T-helper 1 cell treated with Interleukin-12 subunit alpha and Interleukin-12 subunit beta and Interleukin-4 antibody, amounts not matched to agents 30 ng/mL and 1 ng/mL, for 36 hours (primary cell): ENCODE results near the gene OLIG1. TPM values are rescaled to one million over a fixed set of nuclear protein-coding genes. Genes with fewer than 3 reads are reported as not detected.

Experiments used
- intact Hi-C: fragments of 100-400 bp; cut with micrococcal nuclease; formaldehyde crosslinking; loops from one replicate; pipeline ENCODE4 v1.15.1; 2024
- total RNA-seq: library from RNA; stranded (reverse); gene quantifications from 2 replicates; pipeline ENCODE4 v1.2.3, GENCODE V29; 2022

Gene OLIG1
- total RNA-seq, 1 donor from 2014 or later = not detected

DNA sequence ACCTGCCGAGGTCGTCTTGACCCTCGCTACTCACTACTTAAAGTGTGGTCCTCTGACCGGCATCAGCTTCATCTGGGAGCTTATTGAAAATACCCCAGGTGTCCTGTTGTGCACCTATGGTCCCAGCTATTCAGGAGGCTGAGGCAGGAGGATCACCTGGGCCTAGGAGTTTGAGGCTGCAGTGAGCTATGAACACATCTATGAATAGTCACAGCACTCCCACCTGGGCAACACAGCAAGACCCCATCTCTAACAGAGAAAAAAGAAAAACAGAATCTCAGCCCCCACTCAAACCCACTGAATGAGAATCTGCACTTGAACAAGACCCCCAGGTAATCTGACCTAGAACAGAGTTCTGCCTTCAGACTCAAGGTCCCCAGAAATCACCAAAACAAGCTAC lies 8.7 kb upstream of the OLIG1 start:
- intact Hi-C loops = no loop called here

DNA sequence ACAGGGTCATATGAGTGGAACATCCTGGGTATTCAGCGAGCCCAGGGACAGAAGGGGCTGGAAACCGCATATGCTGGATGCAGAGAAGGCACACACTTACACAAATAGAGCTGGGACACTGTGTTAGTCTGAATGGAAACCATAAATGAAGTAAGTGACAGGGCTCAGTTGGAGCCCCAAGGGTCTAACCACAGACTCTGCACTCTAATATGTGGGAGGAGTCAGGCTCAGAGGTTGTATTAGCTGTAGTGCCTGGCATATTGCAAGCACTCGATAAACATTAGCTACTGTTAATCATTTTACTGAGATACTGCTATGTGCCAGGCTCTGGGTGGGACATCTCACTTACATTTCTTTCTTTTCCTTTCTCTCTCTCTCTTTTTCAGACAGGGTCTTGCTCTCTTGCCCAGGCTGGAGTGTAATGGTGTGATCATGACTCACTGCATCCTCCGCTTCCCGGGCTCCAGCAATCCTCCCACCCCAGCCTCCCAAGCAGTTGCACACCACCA lies 6.5 kb upstream of the OLIG1 start:
- intact Hi-C loops = no loop called here

GRCh38 chr21:33063907-33064622 lies 5.9 kb upstream of the OLIG1 start:
- intact Hi-C loops = no loop called here

- intact Hi-C loops = no loop called here
These were observed 5.1 kb upstream of the OLIG1 start for GRCh38 chr21:33064623-33065390.

DNA sequence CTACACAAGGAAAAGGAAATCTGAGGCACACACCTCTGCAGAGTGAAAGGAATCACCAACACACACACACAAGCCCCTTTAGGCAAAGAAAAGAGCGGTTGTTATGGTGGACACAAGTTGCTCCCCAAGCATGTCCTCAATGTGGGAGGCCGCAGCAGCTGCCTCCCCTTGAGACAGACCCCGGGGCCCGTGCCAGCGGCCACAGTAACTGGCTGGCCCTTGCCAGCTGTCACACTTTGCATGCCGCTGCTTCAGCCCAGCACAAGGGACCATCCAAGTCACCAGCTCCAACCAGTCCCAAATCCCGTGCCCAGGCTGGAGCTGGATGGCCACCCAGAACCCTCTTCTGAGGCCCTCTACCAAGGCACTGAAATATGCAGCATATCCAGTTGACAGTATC lies 2.9 kb upstream of the OLIG1 start:
- intact Hi-C loops = no loop called here

DNA sequence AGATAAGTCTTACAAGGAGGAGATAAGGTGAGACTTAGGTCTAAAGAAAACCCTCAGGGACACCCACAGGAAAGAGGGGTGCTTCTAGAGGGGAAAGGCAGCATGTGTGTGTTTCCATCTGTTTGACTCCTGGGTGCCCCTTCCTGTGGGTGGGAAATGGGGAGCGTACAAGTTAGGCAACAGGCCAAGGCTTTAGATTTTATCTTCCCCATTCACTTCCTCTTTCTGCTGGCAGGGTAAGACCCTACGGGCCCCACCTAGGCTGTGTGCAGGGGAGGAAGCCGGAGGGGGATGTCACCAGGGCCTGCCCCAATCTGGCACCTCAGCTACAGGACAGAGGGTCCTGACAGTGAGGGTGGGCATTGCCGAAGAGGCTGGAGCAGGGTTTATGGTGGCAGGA lies 2.5 kb upstream of the OLIG1 start:
- intact Hi-C loops = no loop called here

GRCh38 chr21:33069243-33069642 lies 698 bp upstream of the OLIG1 start:
- intact Hi-C loops = no loop called here

DNA sequence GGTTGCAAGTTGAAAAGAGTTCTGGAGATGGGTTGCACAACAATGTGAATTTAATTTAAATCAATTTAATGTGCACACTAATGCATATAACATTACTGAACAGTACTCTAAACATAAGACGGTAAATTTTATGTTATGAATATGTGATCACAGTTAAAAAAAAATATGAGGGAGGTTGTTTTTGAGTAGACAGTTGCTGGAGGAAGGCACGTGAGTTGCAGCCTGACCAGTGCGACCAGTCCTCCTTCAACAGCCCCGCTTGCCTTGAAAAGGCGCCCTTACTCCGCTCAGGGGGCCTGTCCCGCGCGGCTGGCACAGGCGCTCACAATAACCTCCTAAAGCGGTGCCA lies 322 bp upstream of the OLIG1 start:
- intact Hi-C loops = no loop called here

- intact Hi-C loops = no loop called here
These were observed 730 bp downstream of the OLIG1 start for GRCh38 chr21:33070744-33070997.

DNA sequence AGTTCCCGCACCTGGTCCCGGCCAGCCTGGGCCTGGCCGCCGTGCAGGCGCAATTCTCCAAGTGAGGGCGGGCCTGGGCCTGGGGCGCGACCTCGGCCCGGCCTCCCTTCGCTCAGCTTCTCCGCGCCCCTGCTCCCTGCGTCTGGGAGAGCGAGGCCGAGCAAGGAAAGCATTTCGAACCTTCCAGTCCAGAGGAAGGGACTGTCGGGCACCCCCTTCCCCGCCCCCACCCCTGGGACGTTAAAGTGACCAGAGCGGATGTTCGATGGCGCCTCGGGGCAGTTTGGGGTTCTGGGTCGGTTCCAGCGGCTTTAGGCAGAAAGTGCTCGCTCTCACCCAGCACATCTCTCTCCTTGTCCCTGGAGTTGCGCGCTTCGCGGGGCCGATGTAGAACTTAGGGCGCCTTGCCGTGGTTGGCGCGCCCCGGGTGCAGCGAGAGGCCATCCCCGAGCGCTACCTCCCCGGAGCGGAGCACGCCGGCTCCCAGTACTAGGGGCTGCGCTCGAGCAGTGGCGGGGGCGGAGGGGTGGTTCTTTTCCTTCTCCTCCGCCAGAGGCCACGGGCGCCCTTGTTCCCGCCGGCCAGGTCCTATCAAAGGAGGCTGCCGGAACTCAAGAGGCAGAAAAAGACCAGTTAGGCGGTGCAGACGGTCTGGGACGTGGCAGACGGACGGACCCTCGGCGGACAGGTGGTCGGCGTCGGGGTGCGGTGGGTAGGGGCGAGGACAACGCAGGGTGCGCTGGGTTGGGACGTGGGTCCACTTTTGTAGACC lies 1.2 kb downstream of the OLIG1 start:
- intact Hi-C loops = no loop called here

DNA sequence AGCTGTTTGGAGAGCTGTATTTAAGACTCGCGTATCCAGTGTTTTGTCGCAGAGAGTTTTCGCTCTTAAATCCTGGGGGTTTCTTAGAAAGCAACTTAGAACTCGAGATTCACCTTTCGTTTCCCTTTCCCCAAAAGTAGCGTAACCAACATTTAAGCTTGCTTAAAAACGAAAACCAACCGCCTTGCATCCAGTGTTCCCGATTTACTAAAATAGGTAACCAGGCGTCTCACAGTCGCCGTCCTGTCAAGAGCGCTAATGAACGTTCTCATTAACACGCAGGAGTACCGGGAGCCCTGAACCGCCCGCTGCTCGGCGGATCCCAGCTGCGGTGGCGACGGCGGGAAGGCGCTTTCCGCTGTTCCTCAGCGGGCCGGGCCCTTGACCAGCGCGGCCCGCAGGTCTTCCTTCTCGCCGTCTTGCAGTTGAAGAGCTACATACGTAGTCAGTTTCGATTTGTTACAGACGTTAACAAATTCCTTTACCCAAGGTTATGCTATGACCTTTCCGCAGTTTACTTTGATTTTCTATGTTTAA lies 1.9 kb downstream of the OLIG1 start:
- intact Hi-C loops = loop anchor here (2.0 kb wide), 1 partner anchor 49 kb away; no protein-coding TSS in a partner anchor

DNA sequence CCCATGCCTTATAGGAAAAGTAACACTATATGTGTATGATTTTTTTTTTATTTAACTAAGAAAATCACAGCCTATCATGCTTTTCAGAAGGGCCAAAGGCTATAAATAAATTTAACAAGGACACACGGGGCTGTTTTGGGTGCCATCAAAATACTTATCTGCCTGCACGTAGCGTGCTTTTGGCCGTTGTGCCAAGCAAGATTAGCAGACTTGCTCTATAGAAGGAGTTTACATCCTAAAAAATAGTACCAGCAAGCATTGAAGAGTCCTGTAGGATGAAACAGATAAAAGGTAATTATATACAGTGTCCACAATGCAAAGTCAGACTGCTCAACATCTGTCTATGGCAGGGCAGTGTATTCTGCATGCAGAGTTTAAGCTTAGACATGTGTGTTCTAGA lies 3.7 kb downstream of the OLIG1 start:
- intact Hi-C loops = loop anchor here (2.0 kb wide), 1 partner anchor 51 kb away; no protein-coding TSS in a partner anchor

DNA sequence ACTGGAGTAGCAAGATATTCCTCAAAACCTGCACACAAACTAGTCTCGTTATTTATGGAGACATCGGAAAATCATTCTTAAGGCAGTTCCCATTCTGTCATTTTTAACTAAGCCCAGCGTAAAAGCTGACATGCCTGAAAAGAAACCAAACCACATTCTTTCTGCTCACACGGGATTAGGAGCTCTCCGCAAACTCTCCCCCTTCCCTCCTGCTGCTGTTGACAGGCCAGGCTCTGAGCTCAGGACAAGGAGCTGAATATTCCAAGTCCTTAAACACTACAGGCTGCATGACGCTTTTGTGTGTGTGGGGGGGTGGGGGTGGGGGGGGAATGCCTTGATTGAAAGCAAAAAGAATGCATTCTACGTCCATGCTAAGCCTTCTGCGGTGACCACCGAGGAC lies 5.2 kb downstream of the OLIG1 start:
- intact Hi-C loops = no loop called here

- intact Hi-C loops = no loop called here
These were observed 5.8 kb downstream of the OLIG1 start for GRCh38 chr21:33075596-33076195.

- intact Hi-C loops = no loop called here
These were observed 6.8 kb downstream of the OLIG1 start for GRCh38 chr21:33076600-33077329.

DNA sequence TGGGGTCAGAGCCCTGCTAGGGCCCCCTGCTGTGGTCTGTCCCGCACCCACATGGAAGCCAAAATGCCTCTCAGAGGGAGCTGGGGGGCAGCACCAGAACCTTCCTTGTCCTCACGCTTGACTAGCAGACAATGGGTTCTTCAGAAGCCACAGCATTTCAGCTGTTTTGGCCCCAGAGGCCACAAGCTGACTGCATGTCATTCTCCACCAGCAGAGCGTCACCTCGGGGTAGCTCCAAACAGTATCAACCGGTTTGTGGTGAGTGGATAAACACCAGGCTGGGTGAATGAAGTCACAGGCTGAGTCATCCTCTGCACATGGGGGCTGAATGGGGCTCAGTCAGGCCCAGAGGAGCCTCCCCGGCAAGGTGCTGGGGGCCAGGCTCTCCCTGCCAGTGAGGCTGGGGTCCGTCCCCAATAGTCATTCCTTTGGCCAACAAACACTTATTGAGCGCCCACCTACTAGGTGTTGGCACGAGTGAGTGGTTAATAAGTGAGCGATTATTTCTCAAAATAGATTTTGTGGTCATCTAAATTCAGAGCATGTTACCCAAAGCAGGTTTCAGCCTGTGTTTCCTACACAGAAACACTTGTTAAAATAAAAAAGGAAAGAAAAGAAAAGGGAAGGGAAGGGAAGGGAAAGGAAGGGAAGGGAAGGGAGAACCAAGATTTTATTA lies 9.1 kb downstream of the OLIG1 start:
- intact Hi-C loops = no loop called here

- intact Hi-C loops = no loop called here
These were observed 10.4 kb downstream of the OLIG1 start for GRCh38 chr21:33080376-33080775.

GRCh38 chr21:33080776-33081175 lies 10.8 kb downstream of the OLIG1 start:
- intact Hi-C loops = no loop called here

DNA sequence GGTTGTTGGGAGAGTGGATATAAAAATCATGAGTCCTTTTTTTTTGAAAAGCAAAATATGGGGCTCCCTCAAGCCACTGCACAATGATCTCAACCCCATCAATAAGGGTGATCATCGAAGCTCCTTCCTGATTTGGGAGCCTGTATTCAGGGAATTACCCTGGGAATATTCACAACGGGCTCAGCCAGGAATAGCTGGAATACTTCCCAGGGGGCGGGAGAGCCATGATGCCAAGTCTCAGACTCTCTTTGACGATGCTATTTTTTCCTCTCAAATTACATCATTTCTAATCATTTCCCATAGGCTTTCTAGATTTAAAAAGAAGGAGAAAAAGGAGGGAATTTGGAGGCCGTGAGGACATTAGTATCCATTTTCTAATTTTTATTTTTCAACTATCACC lies 18.4 kb downstream of the OLIG1 start:
- intact Hi-C loops = no loop called here

- intact Hi-C loops = no loop called here
These were observed 19.6 kb downstream of the OLIG1 start for GRCh38 chr21:33089395-33090119.
